KMS-11 (cell line): ENCODE measurements around the gene HOPX.

Experiments
- H2AFZ ChIP-seq: fragments of 200-600 bp; sonication (generic); 2 replicates; pipeline ENCODE4 v1.6.1; 2016; ENCODE audit warnings: antibody characterized with exemption, mixed run types, low read depth
- H3K27ac ChIP-seq: fragments of 200-600 bp; sonication (generic); 2 replicates; pipeline ENCODE4 v1.6.1; 2016; ENCODE audit warnings: mild to moderate bottlenecking, mixed run types
- H3K27me3 ChIP-seq: fragments of 200-600 bp; sonication (generic); 2 replicates; pipeline ENCODE4 v1.6.1; 2017; ENCODE audit warnings: mild to moderate bottlenecking, low read depth, mixed run types, moderate library complexity; ENCODE audit not compliant: insufficient read depth
- H3K36me3 ChIP-seq: fragments of 200-600 bp; sonication (generic); 2 replicates; pipeline ENCODE4 v1.6.1; 2017; ENCODE audit warnings: mild to moderate bottlenecking, mixed run types; ENCODE audit not compliant: insufficient read depth
- H3K4me1 ChIP-seq: fragments of 200-600 bp; sonication (generic); 2 replicates; pipeline ENCODE4 v1.6.1; 2016; ENCODE audit warnings: mild to moderate bottlenecking, low read depth, mixed run types; ENCODE audit not compliant: poor library complexity, severe bottlenecking
- H3K4me2 ChIP-seq: fragments of 200-600 bp; sonication (generic); 2 replicates; pipeline ENCODE4 v1.7.0; 2016; ENCODE audit warnings: mild to moderate bottlenecking, mixed run types
- H3K4me3 ChIP-seq: fragments of 200-600 bp; sonication (generic); IDR thresholded peaks from 2 replicates; pipeline ENCODE4 v1.6.1; 2017; ENCODE audit warnings: low read depth, low read length, mixed read lengths; ENCODE audit not compliant: insufficient read depth
- H3K79me2 ChIP-seq: fragments of 200-600 bp; sonication (generic); 2 replicates; pipeline ENCODE4 v1.6.1; 2016; ENCODE audit warnings: low read depth, mixed run types; ENCODE audit not compliant: insufficient read depth
- H3K9ac ChIP-seq: fragments of 200-600 bp; sonication (generic); 2 replicates; pipeline ENCODE4 v1.6.1; 2016; ENCODE audit warnings: mild to moderate bottlenecking, mixed run types
- H4K20me1 ChIP-seq: fragments of 200-600 bp; sonication (generic); 2 replicates; pipeline ENCODE4 v1.6.1; 2016; ENCODE audit warnings: mild to moderate bottlenecking, mixed run types; ENCODE audit not compliant: insufficient read depth
- TF ChIP-seq, protein P1 (sequence below): fragments of 200-600 bp; sonication (generic); conservative IDR thresholded peaks from 2 replicates; pipeline ENCODE4 v1.6.1; 2017; ENCODE audit warnings: low read depth, mild to moderate bottlenecking, antibody characterized with exemption, low read length, moderate library complexity, mixed read lengths

HOPX gene

DNA sequence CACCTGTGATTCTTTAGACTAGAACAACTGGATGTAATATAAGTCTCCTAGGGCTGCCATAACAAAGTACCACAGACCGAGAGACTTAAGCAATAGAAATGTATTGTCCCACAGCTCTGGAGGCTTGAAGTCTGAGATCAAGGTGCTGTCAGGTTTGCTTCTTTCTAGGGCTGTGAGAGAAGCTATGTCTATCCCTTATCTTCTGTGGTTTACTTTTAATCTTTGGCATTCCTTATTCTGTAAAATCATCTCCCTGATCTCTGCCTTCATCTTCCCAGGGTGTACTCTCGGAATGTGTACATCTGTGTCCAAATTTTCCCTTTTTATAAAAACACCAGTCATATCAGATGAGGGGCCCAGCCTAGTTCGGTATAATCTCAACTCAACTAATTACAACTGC lies 10.3 kb upstream of the HOPX start:
- TF ChIP-seq, protein P1, sequence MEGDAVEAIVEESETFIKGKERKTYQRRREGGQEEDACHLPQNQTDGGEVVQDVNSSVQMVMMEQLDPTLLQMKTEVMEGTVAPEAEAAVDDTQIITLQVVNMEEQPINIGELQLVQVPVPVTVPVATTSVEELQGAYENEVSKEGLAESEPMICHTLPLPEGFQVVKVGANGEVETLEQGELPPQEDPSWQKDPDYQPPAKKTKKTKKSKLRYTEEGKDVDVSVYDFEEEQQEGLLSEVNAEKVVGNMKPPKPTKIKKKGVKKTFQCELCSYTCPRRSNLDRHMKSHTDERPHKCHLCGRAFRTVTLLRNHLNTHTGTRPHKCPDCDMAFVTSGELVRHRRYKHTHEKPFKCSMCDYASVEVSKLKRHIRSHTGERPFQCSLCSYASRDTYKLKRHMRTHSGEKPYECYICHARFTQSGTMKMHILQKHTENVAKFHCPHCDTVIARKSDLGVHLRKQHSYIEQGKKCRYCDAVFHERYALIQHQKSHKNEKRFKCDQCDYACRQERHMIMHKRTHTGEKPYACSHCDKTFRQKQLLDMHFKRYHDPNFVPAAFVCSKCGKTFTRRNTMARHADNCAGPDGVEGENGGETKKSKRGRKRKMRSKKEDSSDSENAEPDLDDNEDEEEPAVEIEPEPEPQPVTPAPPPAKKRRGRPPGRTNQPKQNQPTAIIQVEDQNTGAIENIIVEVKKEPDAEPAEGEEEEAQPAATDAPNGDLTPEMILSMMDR, result no peak
- H3K79me2 ChIP-seq, result no peaks in the 10 kb centered on the region
- peaks cover 28% of the 10 kb centered on the region for H3K4me1 ChIP-seq
- H3K4me2 ChIP-seq, result no peak overlapping the region
- H3K27ac ChIP-seq, result no peak overlapping the region
- no peak overlapping the region for H3K4me3 ChIP-seq
- no peak overlapping the region for H2AFZ ChIP-seq
- no peaks in the 10 kb centered on the region for H3K36me3 ChIP-seq
- no peak overlapping the region for H3K9ac ChIP-seq
- no peaks in the 10 kb centered on the region for H4K20me1 ChIP-seq
- no peaks in the 10 kb centered on the region for H3K27me3 ChIP-seq

- H4K20me1 ChIP-seq, result no peaks in the 10 kb centered on the region
- H3K27ac ChIP-seq, result no peak overlapping the region
- no peak overlapping the region for H3K9ac ChIP-seq
- H3K27me3 ChIP-seq, result no peaks in the 10 kb centered on the region
- no peak overlapping the region for H3K4me3 ChIP-seq
- H3K79me2 ChIP-seq, result no peaks in the 10 kb centered on the region
- H3K4me1 ChIP-seq, result peaks cover 28% of the 10 kb centered on the region
- TF ChIP-seq, protein P1, result 0 out of 2 replicates have a peak, but pooled peaks have one; percentile 8
- peak overlapping the region; percentile 16; the same call in 1 of the 2 replicates for H3K4me2 ChIP-seq
- H2AFZ ChIP-seq, result no peak overlapping the region
- no peaks in the 10 kb centered on the region for H3K36me3 ChIP-seq
Observed at GRCh38 chr4:56690393-56690792, 9.3 kb upstream of the HOPX start.

DNA sequence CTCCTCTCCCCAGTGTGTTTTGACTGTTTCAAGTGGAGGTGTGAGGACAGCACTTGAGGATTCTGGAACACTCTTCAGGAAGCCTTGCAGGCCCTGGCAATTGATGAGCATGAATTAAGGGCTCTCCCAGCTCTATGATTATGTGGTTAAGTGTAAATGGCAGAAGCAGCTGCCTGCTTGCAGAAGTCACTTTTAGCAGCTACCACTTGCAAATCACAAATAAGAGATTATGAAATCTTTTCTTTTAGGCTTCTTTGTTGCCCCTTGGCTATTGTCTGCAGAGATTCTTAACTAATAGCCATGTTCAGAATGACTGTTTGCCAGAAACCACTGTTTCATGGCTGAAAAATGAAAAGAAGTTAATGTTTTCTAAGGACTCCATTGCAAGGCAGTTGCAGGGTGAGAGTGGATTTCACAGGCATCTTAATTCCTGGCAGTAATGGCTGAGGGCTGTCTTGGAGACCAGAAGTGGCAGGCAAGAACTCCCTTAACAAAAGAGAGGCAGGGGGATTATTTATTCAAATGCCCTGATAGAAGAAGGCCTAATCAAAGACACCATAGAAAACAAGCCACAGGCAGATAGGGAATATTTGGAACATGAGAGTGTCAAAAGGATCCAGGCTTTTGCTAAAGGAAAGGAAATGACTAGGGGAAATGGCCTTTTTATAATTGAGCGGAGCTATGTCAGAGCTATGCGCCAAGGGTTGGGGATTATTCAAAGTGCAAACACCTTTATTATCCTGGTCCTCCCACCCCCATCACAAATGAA lies 8.3 kb upstream of the HOPX start:
- no peak overlapping the region; the same call in 1 of the 2 replicates for H3K4me2 ChIP-seq
- TF ChIP-seq, protein P1, result no peak
- H3K9ac ChIP-seq, result no peak overlapping the region
- H3K36me3 ChIP-seq, result no peaks in the 10 kb centered on the region
- H2AFZ ChIP-seq, result no peak overlapping the region
- no peaks in the 10 kb centered on the region for H3K79me2 ChIP-seq
- no peaks in the 10 kb centered on the region for H3K27me3 ChIP-seq
- no peak overlapping the region for H3K27ac ChIP-seq
- peaks cover 28% of the 10 kb centered on the region for H3K4me1 ChIP-seq
- no peak overlapping the region for H3K4me3 ChIP-seq
- no peaks in the 10 kb centered on the region for H4K20me1 ChIP-seq

GRCh38 chr4:56688094-56688647 lies 7.1 kb upstream of the HOPX start:
- Histone ChIP-seq H4K20me1 (no peaks in the 10 kb centered on the region), H3K79me2 (no peaks in the 10 kb centered on the region), H3K4me2 (no peak overlapping the region), H3K4me1 (peaks cover 28% of the 10 kb centered on the region), H3K4me3 (no peak overlapping the region), H2AFZ (no peak overlapping the region), H3K9ac (no peak overlapping the region), H3K36me3 (no peaks in the 10 kb centered on the region), H3K27me3 (no peaks in the 10 kb centered on the region), H3K27ac (no peak overlapping the region)
- TF ChIP-seq, protein P1, result no peak
